ENCODE results near the gene SOX5.
A peak's percentile ranks its signal among the peaks of the same experiment; 100 is the strongest.

SOX5 gene

GRCh38 chr12:23488130-23488529 lies 461.3 kb downstream of the SOX5 start:
- no peak for DNase-seq (ENCODE audit: low read depth in 1 of 2, low spot score in 1 of 2)
- in situ Hi-C loops (cut with HindIII; ENCODE audit: low pct_unique_long_range_greater_than_20kb, low sequenced_read_pairs): no loop called here
- no peak for TF ChIP-seq JUND (IDR thresholded peaks at IDR 0.05; ENCODE audit: low read depth)

GRCh38 chr12:23484238-23484637 lies 465.2 kb downstream of the SOX5 start:
- in situ Hi-C loops (cut with HindIII; ENCODE audit: low pct_unique_long_range_greater_than_20kb, low sequenced_read_pairs): no loop called here
- peak in 1 of 2 experiments; percentile 66 for DNase-seq (ENCODE audit: low read depth in 1 of 2, low spot score in 1 of 2)
- no peak for TF ChIP-seq JUND (IDR thresholded peaks at IDR 0.05; ENCODE audit: low read depth)

GRCh38 chr12:23482571-23482970 lies 466.9 kb downstream of the SOX5 start:
- in situ Hi-C loops (cut with HindIII; ENCODE audit: low pct_unique_long_range_greater_than_20kb, low sequenced_read_pairs): no loop called here
- TF ChIP-seq JUND (IDR thresholded peaks at IDR 0.05; ENCODE audit: low read depth): no peak
- no peak for DNase-seq (ENCODE audit: low read depth in 1 of 2, low spot score in 1 of 2)

Data from T47D (cell line).